DOHH2 (cell line): ENCODE data around the gene SPOCK1.

Experiments
- H3F3A ChIP-seq: fragments of 200-600 bp; sonication (generic), shearing (Covaris generic); 2 replicates; pipeline ENCODE4 v1.6.0; 2016; ENCODE audit warnings: antibody characterized with exemption, mild to moderate bottlenecking; ENCODE audit not compliant: control insufficient read depth, insufficient read depth
- H3K27ac ChIP-seq: fragments of 200-600 bp; sonication (generic); 2 replicates; pipeline ENCODE4 v1.5.1; 2014; ENCODE audit warnings: low read depth, mild to moderate bottlenecking, low read length, moderate library complexity
- H3K27me3 ChIP-seq: fragments of 200-600 bp; sonication (generic); 2 replicates; pipeline ENCODE4 v1.6.1; 2014; ENCODE audit warnings: mild to moderate bottlenecking, low read length, mixed read lengths; ENCODE audit not compliant: control insufficient read depth
- H3K36me3 ChIP-seq: fragments of 200-600 bp; sonication (generic); 2 replicates; pipeline ENCODE4 v1.6.1; 2014; ENCODE audit warnings: mild to moderate bottlenecking, low read length, moderate library complexity, mixed read lengths; ENCODE audit not compliant: control insufficient read depth
- H3K4me1 ChIP-seq: fragments of 200-600 bp; sonication (generic); 2 replicates; pipeline ENCODE4 v1.6.1; 2014; ENCODE audit warnings: mild to moderate bottlenecking, low read length, mixed read lengths; ENCODE audit not compliant: control insufficient read depth
- H3K4me2 ChIP-seq: fragments of 200-600 bp; sonication (generic); 2 replicates; pipeline ENCODE4 v1.6.0; 2014; ENCODE audit warnings: mild to moderate bottlenecking, low read length, moderate library complexity
- H3K4me3 ChIP-seq: fragments of 200-600 bp; sonication (generic); 2 replicates; pipeline ENCODE4 v1.5.1; 2014; ENCODE audit warnings: mild to moderate bottlenecking, low read length, mixed read lengths
- H3K79me2 ChIP-seq: fragments of 200-600 bp; sonication (generic); 2 replicates; pipeline ENCODE4 v1.6.1; 2014; ENCODE audit warnings: mild to moderate bottlenecking, low read length, mixed read lengths; ENCODE audit not compliant: control insufficient read depth
- H3K9me2 ChIP-seq: fragments of 200-600 bp; sonication (generic); replicated peaks from 2 replicates; pipeline ENCODE4 v1.6.1; 2014; ENCODE audit warnings: mild to moderate bottlenecking, low read length, mixed read lengths; ENCODE audit not compliant: control insufficient read depth
- H3K9me3 ChIP-seq: fragments of 200-600 bp; sonication (generic); 2 replicates; pipeline ENCODE4 v1.6.1; 2014; ENCODE audit warnings: antibody characterized with exemption, low read length, mixed read lengths; ENCODE audit not compliant: control insufficient read depth, insufficient read depth
- H4K20me1 ChIP-seq: fragments of 200-600 bp; sonication (generic); 2 replicates; pipeline ENCODE4 v1.6.0; 2014; ENCODE audit warnings: low read depth, mild to moderate bottlenecking, antibody characterized with exemption, low read length, moderate library complexity; ENCODE audit not compliant: control insufficient read depth, insufficient read depth
- CTCF ChIP-seq: fragments of 200-600 bp; sonication (generic); IDR thresholded peaks from one replicate; pipeline ENCODE4 v1.5.1; 2014; ENCODE audit warnings: antibody characterized with exemption, mild to moderate bottlenecking, low read depth, low read length; ENCODE audit not compliant: poor library complexity, severe bottlenecking
- EZH2phosphoT487 ChIP-seq: fragments of 200-600 bp; sonication (generic); IDR thresholded peaks from 2 replicates; pipeline ENCODE4 v1.6.1; 2017; ENCODE audit warnings: borderline replicate concordance, mild to moderate bottlenecking, antibody characterized with exemption, low read length, moderate library complexity, mixed read lengths

The SPOCK1 gene

DNA sequence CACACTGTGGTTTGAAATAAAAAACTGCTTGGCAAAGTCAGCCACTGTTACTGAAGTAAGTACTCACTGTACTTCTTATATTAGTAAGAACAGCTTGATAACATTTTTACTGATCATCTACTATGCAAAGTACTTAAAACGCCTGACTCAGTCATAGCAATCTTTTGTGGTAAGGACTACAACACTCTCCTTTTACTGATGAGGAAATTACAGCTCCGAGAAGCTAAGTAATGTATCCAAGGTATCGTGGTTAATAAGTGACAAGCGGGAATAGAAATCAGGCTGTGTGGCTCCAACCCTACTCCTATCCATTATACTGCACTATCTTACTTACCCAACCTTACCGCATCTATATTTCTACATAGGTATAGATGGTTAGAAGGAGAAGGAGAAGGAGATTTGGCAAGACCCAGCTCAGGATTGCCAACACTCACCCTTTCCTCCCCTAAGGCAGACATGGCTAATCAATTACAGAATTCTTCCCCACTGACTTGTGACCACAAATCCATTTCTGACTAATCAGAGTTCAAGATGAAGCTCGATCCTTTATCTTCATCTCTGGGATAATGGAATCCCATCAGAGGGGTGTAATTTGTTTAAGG is 281.4 kb downstream of the SPOCK1 start:
- no peaks in the 10 kb centered on the region for H3K79me2 ChIP-seq
- no peaks in the 10 kb centered on the region for H3F3A ChIP-seq
- no peaks in the 10 kb centered on the region for H4K20me1 ChIP-seq
- TF ChIP-seq CTCF (no peak), EZH2phosphoT487 (no peak)
- H3K4me3 ChIP-seq, result no peak overlapping the region
- H3K27ac ChIP-seq, result no peak overlapping the region
- peaks cover 6% of the 10 kb centered on the region for H3K4me1 ChIP-seq
- H3K4me2 ChIP-seq, result no peak overlapping the region
- H3K36me3 ChIP-seq, result no peaks in the 10 kb centered on the region
- H3K27me3 ChIP-seq, result no peaks in the 10 kb centered on the region
- H3K9me3 ChIP-seq, result no peaks in the 10 kb centered on the region
- H3K9me2 ChIP-seq, result no peaks in the 10 kb centered on the region

DNA sequence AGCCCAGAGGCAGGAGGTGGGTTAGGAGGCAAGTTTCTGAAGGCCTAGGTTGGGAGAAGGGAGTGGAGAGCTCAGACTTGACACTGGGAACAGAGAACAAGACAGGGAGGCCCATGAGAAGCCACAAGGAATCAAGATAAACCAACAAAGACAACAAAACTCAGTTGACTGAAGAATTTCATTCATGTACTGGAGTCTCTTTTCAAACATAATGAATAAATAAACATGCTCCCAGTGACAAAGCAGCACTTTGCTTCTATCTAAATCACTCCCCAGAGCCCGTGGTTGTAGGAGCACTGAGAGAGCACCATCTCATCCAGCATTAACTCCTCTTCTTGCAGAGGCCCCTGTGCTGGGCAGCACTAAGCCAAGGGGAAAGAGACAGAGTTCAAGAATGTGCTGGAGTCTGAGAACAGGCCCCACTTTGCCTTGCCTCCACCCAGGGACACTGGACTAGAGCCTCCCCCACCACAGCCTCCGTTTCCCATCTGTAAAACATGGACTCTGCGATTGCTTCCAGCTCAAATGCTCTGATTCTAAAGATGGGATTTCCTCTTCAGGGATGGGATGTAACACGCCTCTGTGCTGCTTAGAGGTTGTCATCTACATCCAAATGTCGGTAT is 282.0 kb downstream of the SPOCK1 start:
- H3K4me2 ChIP-seq, result no peak overlapping the region
- no peak overlapping the region for H3K4me3 ChIP-seq
- no peaks in the 10 kb centered on the region for H4K20me1 ChIP-seq
- H3K36me3 ChIP-seq, result no peaks in the 10 kb centered on the region
- H3K4me1 ChIP-seq, result peaks cover 6% of the 10 kb centered on the region
- no peak for TF ChIP-seq CTCF
- no peak for TF ChIP-seq EZH2phosphoT487
- no peak overlapping the region for H3K27ac ChIP-seq
- no peaks in the 10 kb centered on the region for H3F3A ChIP-seq
- no peaks in the 10 kb centered on the region for H3K27me3 ChIP-seq
- no peaks in the 10 kb centered on the region for H3K9me2 ChIP-seq
- no peaks in the 10 kb centered on the region for H3K9me3 ChIP-seq
- H3K79me2 ChIP-seq, result no peaks in the 10 kb centered on the region

DNA sequence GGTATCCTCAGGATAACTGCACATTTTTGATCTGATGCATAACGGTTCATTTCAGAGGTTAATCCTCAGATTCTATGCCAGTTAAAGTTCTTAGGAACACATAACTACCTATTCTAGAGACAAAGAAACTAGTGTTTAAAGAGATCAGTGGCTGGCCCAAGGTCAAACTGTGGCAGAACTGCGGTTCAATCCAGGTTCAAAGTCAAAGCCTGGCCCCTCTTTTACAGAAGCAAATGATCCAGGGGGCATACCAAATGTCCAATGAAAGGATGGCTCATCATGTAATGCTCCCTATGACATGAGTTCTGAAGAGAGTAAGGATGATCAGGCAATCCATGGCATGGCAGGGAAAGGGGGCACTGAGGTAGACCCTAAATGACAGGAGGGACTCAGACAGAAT is 283.3 kb downstream of the SPOCK1 start:
- H3K27ac ChIP-seq, result no peak overlapping the region
- no peaks in the 10 kb centered on the region for H3K27me3 ChIP-seq
- H3K9me3 ChIP-seq, result no peaks in the 10 kb centered on the region
- no peak for TF ChIP-seq CTCF
- TF ChIP-seq EZH2phosphoT487, result no peak
- H4K20me1 ChIP-seq, result no peaks in the 10 kb centered on the region
- H3K4me2 ChIP-seq, result no peak overlapping the region
- no peak overlapping the region for H3K4me3 ChIP-seq
- no peaks in the 10 kb centered on the region for H3K79me2 ChIP-seq
- H3K36me3 ChIP-seq, result no peaks in the 10 kb centered on the region
- H3K4me1 ChIP-seq, result peaks cover 6% of the 10 kb centered on the region
- no peaks in the 10 kb centered on the region for H3K9me2 ChIP-seq
- no peaks in the 10 kb centered on the region for H3F3A ChIP-seq
